ENCODE results near the gene FAM78A.
"Not testable (repeated sequence)": the region's sequence is repeated elsewhere in the genome, so short reads cannot be mapped to it uniquely, and the experiment has no call there.

FAM78A gene

GRCh38 chr9:131279863-131280570 lies 3.7 kb upstream of the FAM78A start:
- DNase-seq = no peak

GRCh38 chr9:131279196-131279862 lies 3.0 kb upstream of the FAM78A start:
- DNase-seq = no peak

GRCh38 chr9:131278702-131279111 lies 2.4 kb upstream of the FAM78A start:
- DNase-seq = no peak

DNA sequence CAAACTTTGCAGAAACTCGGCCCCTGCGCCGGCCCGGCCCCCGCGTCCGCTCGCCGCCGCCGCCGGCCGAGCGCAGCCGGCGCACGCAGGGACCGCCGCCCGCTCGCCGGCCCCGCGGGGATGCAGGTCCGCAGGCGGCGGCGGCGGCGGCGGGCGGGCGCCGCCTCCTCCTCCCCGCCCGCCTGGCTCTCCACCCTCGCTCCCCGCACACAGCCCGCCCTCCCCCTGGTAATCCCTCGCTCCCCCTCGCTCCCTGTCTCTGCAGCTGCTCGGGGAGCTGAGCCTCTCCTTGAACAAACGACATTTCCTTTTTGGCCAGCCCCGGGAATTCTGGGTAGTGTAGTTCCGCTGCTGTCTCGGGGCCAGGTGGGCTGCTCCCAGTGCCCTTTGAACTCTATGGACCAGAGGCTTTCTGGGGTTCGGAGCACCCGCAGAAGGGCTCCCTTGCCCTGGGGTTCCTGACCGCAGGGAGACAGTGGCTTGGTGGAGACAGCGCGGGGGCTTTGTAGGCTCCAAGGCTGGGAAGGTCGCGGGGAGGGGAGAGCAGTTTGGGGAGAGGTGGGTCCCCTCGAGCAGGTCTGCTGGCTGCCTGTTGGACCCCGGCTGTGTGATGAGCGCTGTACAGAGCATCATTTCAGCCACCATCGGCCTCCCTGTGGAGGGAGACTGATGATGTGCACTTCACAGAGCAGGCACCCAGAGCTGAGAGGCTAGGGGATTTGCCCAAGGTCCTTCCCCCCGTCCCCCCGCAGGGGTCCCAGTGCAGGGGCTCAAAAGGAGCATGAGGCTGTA lies 1.8 kb upstream of the FAM78A start:
- DNase-seq = peak; percentile 42

DNA sequence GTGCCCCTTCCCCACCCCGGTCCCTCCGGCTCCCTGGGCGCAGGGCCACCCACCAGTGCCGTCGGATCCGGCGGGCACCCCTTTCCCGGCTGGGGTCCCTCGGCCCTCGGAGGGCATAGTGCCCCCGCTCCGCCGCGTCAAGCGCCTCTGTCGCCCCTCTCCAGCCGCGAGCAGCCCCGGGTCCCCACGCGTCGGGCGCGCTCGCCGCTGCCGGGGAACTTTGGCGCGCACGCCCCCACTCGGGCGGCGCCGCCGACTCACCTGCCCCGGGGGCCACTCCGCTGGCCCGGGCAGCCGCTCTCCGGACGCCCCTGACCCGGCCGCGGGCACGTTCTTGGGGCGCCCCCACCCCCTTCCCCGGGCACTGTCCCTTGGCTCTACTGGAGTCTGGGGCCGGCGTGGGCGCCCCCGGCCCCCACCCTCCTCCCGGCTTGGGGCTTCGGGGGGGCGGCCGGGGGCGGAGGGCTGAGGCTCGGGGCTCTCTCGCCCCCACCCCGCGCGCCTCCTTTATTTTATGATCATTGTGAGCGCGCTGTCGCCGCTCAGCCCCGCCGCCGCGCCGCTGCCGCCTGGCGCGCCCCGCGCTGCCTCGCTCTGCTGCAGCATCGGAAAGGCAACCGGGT lies 1.1 kb upstream of the FAM78A start:
- no peak for DNase-seq

DNA sequence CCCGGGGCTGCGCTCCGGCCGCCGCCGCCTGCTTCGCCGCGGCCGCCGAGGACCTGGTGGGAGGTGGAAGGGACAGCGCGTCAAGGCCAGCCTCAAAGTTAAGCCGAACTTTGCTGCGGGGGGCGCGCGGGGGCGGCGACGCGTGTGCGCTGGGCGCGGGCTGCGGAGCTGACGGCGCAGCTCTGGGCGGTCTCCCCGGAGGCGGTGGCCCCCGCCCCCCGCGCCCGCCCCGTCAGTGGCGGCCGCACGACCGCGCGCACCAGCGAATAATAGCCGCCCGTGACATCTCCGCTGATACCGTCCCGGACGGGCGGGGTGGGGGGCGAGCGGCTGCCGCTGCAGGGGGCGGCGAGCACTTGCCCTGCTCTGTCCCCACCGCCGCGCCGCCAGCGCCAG lies 579 bp upstream of the FAM78A start:
- DNase-seq = no peak

GRCh38 chr9:131275332-131276093 lies 797 bp downstream of the FAM78A start:
- DNase-seq = peak; percentile 49

GRCh38 chr9:131274674-131275331 lies 1.5 kb downstream of the FAM78A start:
- DNase-seq = no peak

GRCh38 chr9:131273856-131274673 lies 2.2 kb downstream of the FAM78A start:
- DNase-seq = peak; percentile 76

DNA sequence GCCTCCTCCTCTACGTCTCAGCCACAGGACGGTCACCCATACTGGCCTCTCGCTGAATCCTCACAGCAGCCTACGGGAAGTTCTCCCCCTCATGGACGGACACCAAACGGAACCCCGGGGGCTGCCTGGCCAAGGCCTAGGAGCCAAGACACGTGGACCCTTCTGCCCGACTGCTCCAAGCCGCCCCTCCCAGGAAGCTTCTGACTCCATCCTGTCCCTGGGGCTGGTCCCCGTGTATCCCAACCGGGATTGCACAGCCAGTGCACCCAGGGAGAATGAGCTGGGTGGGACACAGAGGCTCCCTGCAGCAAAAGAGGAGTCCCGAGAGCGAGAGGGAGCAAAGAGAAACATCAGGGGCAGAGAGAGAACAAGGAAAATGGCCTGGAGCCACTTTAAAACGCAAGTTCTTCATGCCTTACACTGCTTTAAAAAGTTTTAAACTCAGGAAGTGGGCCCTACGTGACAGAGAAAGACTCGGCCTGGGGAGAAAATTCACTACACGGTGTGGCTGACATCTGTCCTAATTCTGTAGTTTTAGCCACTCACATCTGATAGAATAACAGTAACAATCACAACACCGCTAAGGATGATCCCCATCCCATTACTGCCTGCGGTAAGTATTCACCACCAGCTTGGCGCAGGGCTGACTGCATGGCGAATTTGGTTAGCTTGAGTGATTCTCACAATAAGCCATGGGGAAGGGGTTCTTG lies 3.0 kb downstream of the FAM78A start:
- peak; percentile 29 for DNase-seq

DNA sequence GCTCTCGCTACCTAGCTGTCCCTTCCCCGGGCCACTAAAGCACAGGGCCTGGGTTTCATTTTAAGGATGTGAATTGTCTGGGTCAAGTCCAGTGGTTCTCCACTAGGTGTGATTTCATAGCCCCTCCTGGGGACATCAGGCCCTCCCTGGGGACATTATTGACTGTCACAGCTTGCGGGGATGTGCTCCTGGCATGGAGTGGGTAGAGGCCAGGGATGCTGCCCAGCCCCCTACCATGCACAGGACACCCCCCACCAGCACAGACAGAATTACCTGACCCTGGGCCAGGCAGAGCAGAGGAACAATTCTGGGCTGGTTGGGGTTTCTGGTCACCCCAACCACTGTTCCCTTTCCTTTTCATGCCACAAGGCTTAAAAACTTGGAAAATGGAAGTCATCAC lies 4.1 kb downstream of the FAM78A start:
- no peak for DNase-seq

GRCh38 chr9:131271506-131271931 lies 4.8 kb downstream of the FAM78A start:
- DNase-seq = no peak

- DNase-seq = not testable (repeated sequence)
Measured at GRCh38 chr9:131271016-131271273, 5.4 kb downstream of the FAM78A start.

GRCh38 chr9:131270171-131271015 lies 5.9 kb downstream of the FAM78A start:
- peak; percentile 70 for DNase-seq

- DNase-seq = no peak
Measured at GRCh38 chr9:131266266-131267229, 9.8 kb downstream of the FAM78A start.

DNA sequence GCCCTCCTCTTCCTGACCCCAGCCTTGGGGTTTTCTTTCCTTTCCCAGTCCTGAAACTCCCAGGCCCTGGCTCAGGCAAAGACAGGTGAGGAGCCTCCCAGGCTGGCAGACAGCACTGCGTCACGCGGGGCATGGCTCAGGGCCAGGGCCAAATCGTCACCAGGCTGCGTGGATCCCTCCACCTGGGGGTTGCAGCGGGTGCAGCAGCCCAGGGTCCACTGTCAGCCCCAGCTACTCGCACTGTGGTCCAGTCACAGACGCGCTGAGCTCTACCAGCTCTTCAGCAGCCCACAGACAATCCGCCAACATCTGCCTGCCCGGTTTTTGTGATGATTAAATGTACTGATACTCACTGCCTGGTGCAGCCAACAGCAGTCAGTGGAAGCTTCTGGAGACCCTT lies 12.1 kb downstream of the FAM78A start:
- no peak for DNase-seq

DNA sequence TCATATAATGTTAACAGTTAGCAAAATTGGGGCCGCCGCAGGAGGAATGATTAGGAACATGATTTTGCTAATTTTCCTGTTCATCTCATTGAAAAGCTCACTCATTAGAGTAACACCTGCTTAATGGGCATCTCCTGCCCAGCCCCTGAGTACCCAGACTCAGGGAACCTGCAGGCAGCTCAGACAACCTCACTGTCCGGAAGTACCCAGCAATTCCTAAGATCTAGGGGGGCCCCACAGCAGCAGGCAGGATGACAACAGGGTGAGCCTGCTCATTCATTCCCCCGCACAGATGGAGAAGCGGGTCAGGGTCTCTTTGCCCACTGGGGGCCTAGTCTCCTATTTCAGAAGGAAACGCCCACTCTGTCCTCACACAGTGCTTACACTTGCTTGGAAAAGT lies 12.6 kb downstream of the FAM78A start:
- no peak for DNase-seq

GRCh38 chr9:131263033-131263343 lies 13.3 kb downstream of the FAM78A start:
- DNase-seq = not testable (repeated sequence)
